HG02840 (cell line): ENCODE results near the gene TIMM50.
"Not testable (repeated sequence)": the region's sequence is repeated elsewhere in the genome, so short reads cannot be mapped to it uniquely, and the experiment has no call there.

ENCODE experiments used
- ATAC-seq: cut with Tn5 transposase; IDR thresholded peaks from one replicate; pipeline ENCODE4 v1.9.1; 2021; ENCODE audit warnings: mild to moderate bottlenecking, moderate library complexity, moderate number of reproducible peaks; ENCODE audit not compliant: unreplicated experiment, low FRiP score

The TIMM50 gene

DNA sequence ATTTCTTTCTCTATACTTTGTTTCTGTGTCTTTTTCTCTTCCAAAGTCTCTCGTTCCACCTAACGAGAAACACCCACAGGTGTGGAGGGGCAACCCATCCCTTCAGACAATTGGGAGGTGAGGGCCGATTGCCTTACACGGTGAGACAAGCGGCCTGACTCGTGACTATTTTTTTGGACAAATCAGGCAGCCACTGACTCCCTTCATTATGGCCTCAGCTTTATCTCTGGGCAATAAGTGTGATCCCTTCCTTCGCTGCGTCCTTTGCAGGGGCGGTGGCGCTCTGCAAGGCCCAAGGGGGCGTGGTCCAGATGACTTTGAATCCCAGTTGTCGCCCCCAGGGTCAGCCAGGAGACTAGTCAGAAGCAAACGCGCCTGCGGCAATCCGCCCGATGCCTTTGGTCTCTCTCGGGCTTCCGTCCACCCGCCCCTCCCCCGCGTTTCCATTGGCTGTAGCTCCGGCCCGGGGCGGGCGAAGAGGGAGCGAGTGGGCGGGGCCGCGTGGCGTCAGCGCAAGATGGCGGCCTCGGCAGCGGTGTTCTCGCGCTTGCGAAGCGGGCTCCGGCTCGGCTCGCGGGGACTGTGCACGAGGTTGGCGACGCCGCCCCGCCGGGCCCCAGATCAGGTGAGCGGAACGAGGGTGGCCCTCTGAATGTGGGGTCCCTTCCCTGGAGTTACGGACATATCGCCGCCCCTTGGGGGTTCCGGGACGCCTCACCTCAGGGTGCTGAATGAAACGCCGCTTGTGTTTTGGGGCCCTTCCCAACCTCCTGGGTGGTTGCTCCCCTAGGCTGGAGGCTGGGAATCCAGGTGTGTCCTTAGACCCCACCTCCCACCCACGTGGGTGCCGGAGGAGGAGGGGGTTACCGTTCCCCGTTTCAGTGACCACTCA is at the start of gene TIMM50:
Gene TIMM50, plus strand, starts transcription at position 502 of the 892 bp plus-strand sequence. Its CDS starts 16 bp downstream, at position 518.
- ATAC-seq = peak; percentile 85

DNA sequence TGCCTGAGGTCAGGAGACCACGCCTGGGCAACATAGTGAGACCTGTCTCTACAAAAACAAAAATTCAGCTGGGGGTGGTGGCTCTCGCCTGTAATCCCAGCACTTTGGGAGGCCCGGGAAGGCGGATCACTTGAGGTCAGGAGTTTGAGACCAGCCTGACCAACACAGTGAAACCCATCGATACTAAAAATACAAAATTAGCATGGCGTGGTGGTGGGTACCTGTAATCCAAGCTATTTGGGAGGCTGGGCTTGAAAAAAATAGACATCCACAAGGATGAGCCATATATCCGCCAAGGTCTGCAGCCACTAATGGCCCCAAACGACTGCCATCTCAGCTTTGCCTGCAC is 48.0 kb upstream of the TIMM50 start:
- ATAC-seq = no peak

GRCh38 chr19:39433480-39434079 is 47.1 kb upstream of the TIMM50 start:
- no peak for ATAC-seq

- ATAC-seq = no peak
These were observed 46.2 kb upstream of the TIMM50 start for GRCh38 chr19:39434123-39435076.

DNA sequence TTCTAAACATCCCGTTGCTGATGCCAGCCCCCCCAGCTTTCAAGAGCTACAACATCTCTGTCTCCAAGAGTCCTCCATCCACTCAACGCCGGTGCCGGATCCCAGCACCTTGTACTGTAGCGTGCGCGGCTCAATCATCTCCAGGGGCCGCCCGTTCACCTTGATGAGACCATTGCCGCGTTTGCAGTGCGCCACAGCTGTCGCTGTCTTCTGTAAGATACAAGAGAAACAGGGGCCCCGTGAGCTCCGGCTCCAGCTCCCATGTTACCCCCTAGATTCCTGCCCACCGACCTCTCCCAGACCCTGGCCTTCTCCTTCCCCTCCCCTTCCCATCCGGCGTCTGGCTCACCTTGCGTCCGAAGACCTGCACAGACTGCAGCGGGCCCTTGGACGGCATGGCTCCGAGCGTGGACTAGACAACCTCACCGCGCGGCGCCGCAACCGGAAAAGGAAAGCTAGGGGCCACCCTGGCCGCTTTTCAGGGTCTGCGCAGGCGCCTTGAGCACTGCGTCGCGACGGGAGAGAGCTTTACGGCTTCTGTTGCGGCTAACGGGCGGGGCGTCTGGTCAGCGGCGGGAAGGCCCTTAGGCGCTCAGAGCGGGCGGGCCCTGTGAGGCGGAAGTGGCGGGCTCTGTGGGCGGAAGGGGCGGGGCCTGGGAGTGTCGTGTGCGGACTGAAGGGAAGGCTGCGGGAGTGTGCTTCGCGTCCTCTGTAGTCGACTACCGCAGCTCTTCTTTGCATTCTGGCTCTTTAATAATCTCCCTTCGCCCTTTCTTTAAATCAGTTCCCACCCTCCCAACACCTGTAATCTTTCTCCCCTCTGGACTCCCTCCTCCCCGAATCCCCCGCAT is 44.9 kb upstream of the TIMM50 start, which contains the start of gene RPS16:
Gene RPS16, minus strand, starts transcription at position 451 of the 851 bp plus-strand sequence. Its CDS starts 54 bp downstream, at position 397.
- ATAC-seq = peak; percentile 81

GRCh38 chr19:39436350-39436716 is 44.3 kb upstream of the TIMM50 start:
- ATAC-seq = no peak

GRCh38 chr19:39438270-39438934 is 42.2 kb upstream of the TIMM50 start:
- no peak for ATAC-seq

DNA sequence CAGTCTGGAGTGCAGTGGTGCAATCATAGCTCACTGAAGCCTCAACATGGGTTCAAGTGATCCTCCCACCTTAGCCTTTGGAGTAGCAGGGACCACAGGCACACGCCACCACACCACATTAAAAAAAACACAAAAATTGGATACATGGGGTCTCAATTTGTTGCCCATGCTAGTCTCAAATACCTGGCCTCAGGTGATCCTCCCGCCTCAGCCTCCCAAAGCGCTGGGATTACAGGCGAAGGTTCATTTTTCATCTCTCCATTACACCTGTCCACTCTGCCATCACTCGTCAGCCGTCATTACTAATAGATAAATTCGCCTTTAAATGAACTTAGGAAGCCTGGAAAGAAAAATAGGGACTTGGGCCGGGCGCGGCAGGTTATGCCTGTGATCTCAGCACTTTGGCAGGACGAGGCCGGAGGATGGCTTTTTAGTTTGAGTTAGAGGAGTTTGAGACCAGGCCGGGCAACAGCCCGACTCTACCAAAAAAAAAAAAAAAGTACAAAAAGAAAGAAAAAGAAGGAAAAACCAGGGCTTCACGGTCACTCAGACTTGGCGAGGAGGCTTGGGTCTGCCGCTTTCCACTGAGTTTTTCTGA is 35.9 kb upstream of the TIMM50 start:
- ATAC-seq = no peak

DNA sequence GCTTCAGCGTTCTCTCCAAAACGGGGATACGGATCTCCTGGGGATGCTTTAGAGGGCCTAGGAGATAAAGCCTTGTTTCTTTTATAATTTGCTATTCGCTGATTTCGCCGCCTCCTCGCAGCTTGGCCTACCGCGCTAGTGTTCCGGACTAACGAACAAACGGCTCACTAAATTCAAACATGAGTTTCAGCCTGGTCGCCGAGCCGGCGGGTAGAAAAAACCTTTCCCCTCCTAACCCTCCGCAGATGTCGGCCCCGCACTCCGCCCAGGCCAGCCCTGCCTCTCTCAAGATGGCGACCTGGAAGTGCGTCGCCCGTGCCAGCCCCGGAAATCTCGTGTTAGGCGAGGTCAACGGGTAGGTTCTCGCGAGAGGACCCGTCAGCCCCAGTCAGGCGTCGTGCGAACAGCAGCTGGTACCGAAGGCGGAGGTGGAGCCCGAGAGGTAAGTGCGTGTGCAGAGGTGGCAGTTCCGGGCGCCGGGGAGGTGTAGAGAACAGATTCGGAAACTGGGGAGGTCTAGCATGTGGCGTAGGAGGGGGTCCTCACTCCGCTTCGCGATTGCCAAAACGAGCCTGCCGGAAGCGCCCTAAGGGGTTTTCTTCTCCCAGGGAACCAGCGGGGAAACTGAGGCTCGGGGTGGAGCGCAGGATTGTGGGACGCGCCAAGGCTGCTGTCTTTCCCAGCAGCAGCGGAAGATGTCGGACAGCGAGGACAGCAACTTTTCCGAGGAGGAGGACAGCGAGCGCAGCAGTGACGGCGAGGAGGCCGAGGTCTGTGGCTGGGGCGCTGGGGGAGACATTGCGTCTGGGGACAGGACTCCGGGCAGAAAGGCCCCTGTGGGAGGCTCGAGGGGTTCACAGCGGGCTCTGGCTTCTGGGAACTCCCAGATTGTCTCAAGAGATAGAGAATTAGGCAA is 35.2 kb upstream of the TIMM50 start, which contains the start of gene SUPT5H:
Gene SUPT5H, plus strand, starts transcription at position 387 of the 916 bp plus-strand sequence. Its CDS starts 309 bp downstream, at position 696.
- ATAC-seq = peak; percentile 84

- no peak for ATAC-seq
These were observed 34.1 kb upstream of the TIMM50 start for GRCh38 chr19:39446365-39447084.

DNA sequence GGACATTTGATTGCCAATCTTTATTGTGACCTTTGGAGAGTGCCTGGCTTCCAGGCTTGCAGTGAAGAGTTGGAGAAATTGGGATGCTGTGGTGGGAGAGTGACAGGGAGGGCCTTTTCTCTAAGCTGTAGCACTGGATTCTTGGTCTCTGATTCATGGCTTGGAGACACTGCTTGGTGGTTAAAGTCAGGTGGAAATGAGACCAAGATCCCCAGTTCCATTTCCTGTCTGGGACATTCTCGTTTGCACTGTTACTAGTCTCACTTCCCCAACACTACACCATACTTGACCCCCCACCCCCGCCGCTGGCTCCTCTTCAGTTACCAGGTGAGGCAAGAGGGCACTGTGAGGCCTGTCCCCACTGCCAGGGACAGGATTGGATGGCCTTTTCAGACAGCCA is 32.4 kb upstream of the TIMM50 start:
- no peak for ATAC-seq

GRCh38 chr19:39449116-39449797 is 31.4 kb upstream of the TIMM50 start:
- ATAC-seq = no peak

- not testable (repeated sequence) for ATAC-seq
These were observed 29.4 kb upstream of the TIMM50 start for GRCh38 chr19:39451257-39451656.

GRCh38 chr19:39463403-39463802 is 17.2 kb upstream of the TIMM50 start:
- no peak for ATAC-seq

- no peak for ATAC-seq
These were observed 14.5 kb upstream of the TIMM50 start for GRCh38 chr19:39465956-39466747.

DNA sequence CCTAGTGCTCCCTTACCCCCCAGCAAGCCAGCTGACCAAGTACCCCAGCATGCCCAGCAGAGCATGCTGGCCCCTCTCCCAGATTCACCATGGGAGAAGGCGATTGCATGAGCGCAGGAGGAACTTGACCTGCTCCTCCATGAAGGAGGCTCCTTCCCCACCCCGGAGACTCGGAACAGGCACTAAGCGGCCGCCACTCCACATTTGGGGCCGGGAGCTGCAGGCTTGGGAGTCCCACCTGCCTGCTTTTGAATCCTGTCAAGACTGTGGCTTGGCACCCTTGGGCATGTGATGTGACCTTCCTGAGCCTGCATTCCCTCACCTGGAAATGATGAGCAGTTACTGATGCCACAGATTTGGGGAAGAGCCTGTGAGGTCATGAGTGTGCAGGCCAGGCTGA is 12.7 kb upstream of the TIMM50 start:
- ATAC-seq = no peak
